HCEC 1CT (cell line): ENCODE measurements around the gene MORC2.

Source experiments
- DNase-seq: peaks from one replicate; pipeline ENCODE4 v3.0.0-alpha.2; 2017

Gene MORC2

GRCh38 chr22:30968015-30968923 is at the start of gene MORC2:
TSS of gene MORC2 (minus strand) at chr22:30968774. CDS start at chr22:30967889, 885 bp downstream.
- no peak for DNase-seq

GRCh38 chr22:31005535-31005934 is 37.0 kb upstream of the MORC2 start:
- no peak for DNase-seq

GRCh38 chr22:31001124-31001770 is 32.7 kb upstream of the MORC2 start:
- no peak for DNase-seq

DNA sequence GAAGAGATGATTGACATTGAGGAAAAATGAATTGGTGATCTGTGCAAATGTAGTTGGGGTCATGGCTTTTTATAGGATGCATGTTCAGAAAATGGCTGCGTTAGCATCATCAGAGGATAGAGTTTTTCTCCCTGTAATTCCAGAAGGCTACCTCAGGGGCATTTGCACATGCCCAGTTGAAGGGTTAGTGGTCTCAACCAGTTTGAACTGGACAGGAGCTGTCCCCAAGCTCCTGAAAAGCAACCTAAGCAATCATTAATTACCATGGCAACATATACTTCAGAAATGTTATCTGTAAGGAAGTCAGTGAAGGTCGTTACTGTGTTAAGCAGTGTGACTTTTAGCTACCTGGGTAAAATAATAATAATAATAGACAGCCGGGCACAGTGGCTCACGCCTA is 29.8 kb upstream of the MORC2 start:
- no peak for DNase-seq

- DNase-seq, result no peak
Observed at GRCh38 chr22:30996462-30996861, 27.9 kb upstream of the MORC2 start.

DNA sequence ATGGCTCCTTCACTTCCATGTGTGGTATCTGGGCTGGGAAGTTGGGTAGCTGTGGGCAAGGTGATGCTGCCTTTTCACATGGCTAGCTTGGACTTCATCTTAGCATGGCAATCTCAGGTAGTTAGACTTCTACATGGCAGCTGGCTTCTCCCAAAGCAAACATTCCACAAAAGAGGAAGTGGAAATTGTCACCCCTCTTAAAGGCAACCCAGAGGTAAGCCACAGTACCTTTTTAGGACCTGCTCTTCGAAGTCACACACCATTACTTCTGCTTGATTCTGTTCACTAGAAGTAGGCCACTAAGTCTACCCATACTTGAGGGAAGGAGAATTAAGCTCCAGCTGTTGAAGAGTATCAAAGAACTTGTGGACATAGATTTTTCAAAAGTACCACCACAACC is 26.4 kb upstream of the MORC2 start:
- no peak for DNase-seq

- no peak for DNase-seq
Observed at GRCh38 chr22:30992565-30992964, 24.0 kb upstream of the MORC2 start.

- no peak for DNase-seq
Observed at GRCh38 chr22:30990690-30991089, 22.1 kb upstream of the MORC2 start.

DNA sequence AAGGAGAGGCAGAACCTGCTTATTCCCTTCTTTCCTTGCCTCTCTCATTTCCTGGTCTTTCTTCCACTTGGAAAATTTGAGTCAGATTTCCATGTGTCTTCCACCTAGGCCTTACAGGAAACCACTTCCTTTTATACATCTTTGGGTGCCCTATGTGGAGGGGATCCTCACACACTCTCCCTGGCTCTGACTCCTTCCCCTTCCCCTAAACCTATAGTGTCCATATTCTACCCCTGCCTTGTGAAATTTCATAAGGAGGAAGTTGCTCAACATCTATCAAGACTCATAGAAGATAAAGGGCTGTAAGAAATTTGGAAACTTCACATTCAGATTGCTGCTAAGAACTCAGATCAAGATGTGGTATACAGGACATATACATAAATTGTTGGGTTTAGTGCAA is 20.9 kb upstream of the MORC2 start:
- no peak for DNase-seq

DNA sequence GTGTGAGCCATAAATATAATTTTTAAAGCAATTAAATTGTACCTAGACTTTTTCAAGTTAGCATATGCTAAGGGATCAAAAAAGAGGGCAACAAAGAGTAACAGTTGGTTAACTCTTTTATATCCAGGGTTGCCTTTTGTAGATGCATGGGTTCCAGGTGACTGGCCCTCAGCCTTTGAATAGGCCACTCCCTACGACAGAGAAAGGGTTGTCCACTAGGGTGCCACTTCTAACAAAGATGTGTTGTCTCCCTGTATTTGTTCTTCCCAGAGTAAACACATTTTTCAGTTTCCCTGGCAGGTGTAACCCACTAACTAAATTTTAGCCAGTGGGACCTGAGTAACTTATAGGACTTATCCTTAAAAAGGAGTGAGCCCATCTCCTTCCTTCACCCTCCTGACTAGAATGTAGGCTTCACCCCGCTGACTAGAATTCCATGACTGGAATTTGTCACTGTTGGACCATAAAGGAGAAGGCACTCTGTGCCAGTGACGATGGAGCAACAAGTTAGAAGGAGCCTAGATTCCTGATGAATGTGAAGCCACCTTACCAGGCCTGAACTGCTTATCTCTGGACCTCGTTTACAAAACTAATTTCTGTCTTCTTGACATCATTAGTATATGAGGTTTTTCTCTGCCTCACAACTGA is 17.1 kb upstream of the MORC2 start:
- DNase-seq, result no peak

GRCh38 chr22:30984317-30984716 is 15.7 kb upstream of the MORC2 start:
- DNase-seq, result no peak

GRCh38 chr22:30982512-30982911 is 13.9 kb upstream of the MORC2 start:
- DNase-seq, result no peak

DNA sequence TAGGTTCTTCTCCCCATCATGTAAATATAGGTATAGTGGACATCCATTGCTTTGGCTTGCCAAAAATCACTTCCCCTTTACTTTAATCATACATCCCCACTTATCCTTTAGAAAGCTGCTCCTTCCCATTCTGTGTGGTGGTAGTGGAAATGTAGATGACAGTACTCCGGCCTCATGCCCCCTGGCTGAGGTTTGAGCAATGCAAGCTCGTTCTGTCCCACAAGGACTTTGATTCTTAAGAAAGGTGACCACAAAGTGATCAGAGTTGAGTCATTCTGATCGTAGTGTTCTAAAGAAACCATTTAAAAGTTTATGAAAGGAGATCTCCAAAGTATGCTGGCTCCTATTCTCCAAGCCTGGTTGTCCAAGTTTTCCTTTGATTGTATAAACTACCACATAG is 11.4 kb upstream of the MORC2 start:
- DNase-seq, result no peak

- no peak for DNase-seq
Observed at GRCh38 chr22:30978304-30978962, 9.9 kb upstream of the MORC2 start.

DNA sequence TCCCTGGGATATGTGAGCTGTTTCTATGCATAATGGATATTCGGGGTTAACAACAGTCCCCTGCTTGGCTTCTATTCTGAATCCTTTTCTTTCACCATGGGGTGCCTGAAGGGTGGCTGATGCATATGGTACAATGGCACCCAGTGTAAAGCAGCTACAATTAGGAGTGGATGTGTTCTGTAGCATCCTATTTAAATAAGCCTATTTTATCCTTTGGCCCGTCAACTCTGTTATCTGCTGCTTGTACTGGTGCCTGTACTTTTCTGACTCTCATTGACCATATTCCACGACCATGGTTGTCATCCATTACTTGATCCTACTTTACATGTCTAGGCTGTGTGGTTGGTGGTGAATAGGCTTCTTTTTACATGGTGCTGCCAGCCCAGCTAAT is 1.8 kb upstream of the MORC2 start:
- no peak for DNase-seq

GRCh38 chr22:30969532-30970355 is 1.2 kb upstream of the MORC2 start:
- DNase-seq, result peak; percentile 38

GRCh38 chr22:30968924-30969531 is 454 bp upstream of the MORC2 start, which contains the start of gene TUG1:
TSS of gene TUG1 (plus strand) at chr22:30969265.
- DNase-seq, result peak; percentile 98

GRCh38 chr22:30964858-30965257 is 3.7 kb downstream of the MORC2 start:
- no peak for DNase-seq

DNA sequence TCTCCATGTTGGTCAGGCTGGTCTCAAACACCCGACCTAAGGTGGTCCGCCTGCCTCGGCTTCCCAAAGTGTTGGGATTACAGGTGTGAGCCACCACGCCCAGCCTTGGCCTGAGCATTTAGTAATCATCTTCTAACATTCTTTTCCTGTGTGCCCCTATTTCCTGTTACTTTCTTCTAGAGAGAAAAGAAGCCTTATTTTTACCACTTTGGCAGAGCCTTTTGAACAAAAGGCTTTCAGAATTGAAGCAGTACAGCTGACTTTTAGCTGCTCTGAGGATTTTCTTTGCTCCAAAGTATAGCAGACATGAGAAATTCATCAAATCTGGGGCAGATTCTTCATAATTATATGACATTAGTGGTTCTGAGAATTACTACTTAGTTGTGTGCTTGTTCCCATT is 13.4 kb downstream of the MORC2 start:
- no peak for DNase-seq

- no peak for DNase-seq
Observed at GRCh38 chr22:30953206-30953605, 15.4 kb downstream of the MORC2 start.

GRCh38 chr22:30949934-30950660 is 18.5 kb downstream of the MORC2 start:
- DNase-seq, result no peak
